Prostate gland (tissue), 2 donors: ENCODE results near the gene NUP160. TPM values are rescaled to one million over a fixed set of nuclear protein-coding genes. Genes with fewer than 3 reads are reported as not detected.

ENCODE experiments used
- DNase-seq: peaks from one replicate; pipeline ENCODE4 v3.0.0-alpha.2; 2019; ENCODE audit warnings: low spot score
- H3K27ac ChIP-seq, 2 donors: fragments of 200-600 bp; sonication (generic); 2 replicates each; pipeline ENCODE4 v1.5.1; 2017 to 2019
- H3K27me3 ChIP-seq: fragments of 200-600 bp; sonication (generic); replicated peaks from 2 replicates; pipeline ENCODE4 v1.5.1; 2019; ENCODE audit not compliant: insufficient read depth
- H3K36me3 ChIP-seq, 2 donors: fragments of 200-600 bp; sonication (generic); 1 replicate in 1 of 2; 2 replicates in 1 of 2; pipeline versions ENCODE4 v1.5.1 to v1.8.1; 2017 to 2019
- H3K4me1 ChIP-seq: fragments of 200-600 bp; sonication (generic); replicated peaks from 2 replicates; pipeline ENCODE4 v1.5.1; 2019
- H3K4me3 ChIP-seq, 2 donors: fragments of 200-600 bp; sonication (generic); 2 replicates each; pipeline ENCODE4 v1.5.1; 2017 to 2019
- H3K9me3 ChIP-seq: fragments of 200-600 bp; sonication (generic); 2 replicates; pipeline ENCODE4 v1.5.1; 2017
- POLR2A ChIP-seq: fragments of 450-650 bp; IDR thresholded peaks from one replicate; pipeline ENCODE4 v1.6.1; 2016; ENCODE audit warnings: antibody characterized with exemption, mild to moderate bottlenecking
- POLR2AphosphoS5 ChIP-seq: sonication (generic); formaldehyde crosslinking; IDR thresholded peaks from one replicate; pipeline ENCODE4 v1.6.1; 2017; ENCODE audit warnings: antibody characterized with exemption
- whole genome bisulfite sequencing: methylation state at CpG from one replicate; pipeline ENCODE4 v1.1.5; 2018; 5-methylcytosine and 5-hydroxymethylcytosine counted together
- intact Hi-C: fragments of 100-400 bp; cut with DNase I; formaldehyde crosslinking; loops from one replicate; pipeline ENCODE4 v1.14.2; 2022
- total RNA-seq, 2 donors: library from RNA; depleted of rRNA; stranded (reverse); fragments of >200 nt; gene quantifications; one replicate each; pipeline ENCODE4 v1.1.0, GENCODE V29; 2016
- TF ChIP-seq, protein P1 (sequence below), 4 experiments: fragments of 200-600 bp in 2 of 4; fragments of 450-650 bp in 2 of 4; sonication (generic) in 2 of 4; IDR thresholded peaks; 1 replicate in 3 of 4; 2 replicates in 1 of 4; pipeline ENCODE4 v1.5.1; 2016 to 2019; ENCODE audit warnings: antibody characterized with exemption in 4 of 4, mild to moderate bottlenecking in 2 of 4, moderate library complexity in 2 of 4

NUP160 gene
- total RNA-seq, 2 donors from 2014 or later: 17.9 to 43.2 TPM

DNA sequence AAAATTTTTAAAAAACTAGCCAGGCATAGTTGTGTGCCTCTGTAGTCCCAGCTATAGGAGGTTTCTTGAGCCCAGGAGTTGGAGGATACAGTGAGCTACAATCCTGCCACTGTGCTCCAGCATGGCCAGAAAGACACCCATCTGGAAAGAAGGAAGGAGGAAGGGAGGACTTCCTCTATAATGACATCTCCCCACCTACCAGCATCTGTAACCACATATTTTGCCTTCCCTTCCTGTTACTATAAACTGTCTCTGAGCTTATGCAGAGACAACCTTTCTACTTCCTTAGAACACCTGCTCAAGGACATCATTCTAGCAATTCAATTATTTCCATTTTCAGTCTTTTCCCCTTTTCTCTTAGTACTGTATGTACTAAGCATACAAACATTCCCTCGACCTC lies 2.2 kb upstream of the NUP160 start:
- H3K4me1 ChIP-seq: no peaks in the 10 kb centered on the region
- intact Hi-C loops: loop anchor here (10.0 kb wide), 1 partner anchor 476 kb away; the partner anchor contains the start of gene SPI1
- no peak overlapping the region for H3K27ac ChIP-seq
- H3K27me3 ChIP-seq: no peaks in the 10 kb centered on the region
- TF ChIP-seq POLR2A (no peak), POLR2AphosphoS5 (no peak)
- TF ChIP-seq, protein P1, sequence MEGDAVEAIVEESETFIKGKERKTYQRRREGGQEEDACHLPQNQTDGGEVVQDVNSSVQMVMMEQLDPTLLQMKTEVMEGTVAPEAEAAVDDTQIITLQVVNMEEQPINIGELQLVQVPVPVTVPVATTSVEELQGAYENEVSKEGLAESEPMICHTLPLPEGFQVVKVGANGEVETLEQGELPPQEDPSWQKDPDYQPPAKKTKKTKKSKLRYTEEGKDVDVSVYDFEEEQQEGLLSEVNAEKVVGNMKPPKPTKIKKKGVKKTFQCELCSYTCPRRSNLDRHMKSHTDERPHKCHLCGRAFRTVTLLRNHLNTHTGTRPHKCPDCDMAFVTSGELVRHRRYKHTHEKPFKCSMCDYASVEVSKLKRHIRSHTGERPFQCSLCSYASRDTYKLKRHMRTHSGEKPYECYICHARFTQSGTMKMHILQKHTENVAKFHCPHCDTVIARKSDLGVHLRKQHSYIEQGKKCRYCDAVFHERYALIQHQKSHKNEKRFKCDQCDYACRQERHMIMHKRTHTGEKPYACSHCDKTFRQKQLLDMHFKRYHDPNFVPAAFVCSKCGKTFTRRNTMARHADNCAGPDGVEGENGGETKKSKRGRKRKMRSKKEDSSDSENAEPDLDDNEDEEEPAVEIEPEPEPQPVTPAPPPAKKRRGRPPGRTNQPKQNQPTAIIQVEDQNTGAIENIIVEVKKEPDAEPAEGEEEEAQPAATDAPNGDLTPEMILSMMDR (IDR thresholded peaks at IDR 0.05): no peak
- 54% methylated on average over 1 of the region's 1 CpG for WGBS
- no peaks in the 10 kb centered on the region for H3K36me3 ChIP-seq
- H3K9me3 ChIP-seq: no peaks in the 10 kb centered on the region
- no peak for DNase-seq
- no peak overlapping the region for H3K4me3 ChIP-seq

DNA sequence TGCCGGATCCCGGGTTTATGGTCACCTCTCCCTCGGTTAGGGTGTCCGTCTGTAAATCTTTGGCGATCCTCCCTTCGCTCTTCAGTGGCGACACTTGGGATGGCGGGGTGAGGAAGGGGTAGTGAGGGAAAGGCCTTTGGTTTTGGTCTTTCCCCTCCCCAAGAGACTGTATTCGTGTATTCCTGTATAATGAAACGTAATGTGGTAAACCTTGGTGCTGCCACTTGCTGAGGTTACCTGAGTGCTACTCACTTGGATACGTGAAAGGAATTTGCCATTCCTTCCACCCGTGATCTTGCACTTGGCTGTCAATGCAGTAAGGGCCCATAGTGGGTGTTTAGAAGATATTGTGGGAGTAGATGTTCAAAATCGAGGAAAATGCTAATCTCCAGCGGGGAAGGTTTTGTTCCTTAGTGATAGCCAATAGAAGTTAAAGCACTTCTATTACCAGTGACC lies 578 bp upstream of the NUP160 start:
- H3K27me3 ChIP-seq: no peaks in the 10 kb centered on the region
- no peaks in the 10 kb centered on the region for H3K4me1 ChIP-seq
- H3K36me3 ChIP-seq: no peaks in the 10 kb centered on the region
- no peaks in the 10 kb centered on the region for H3K9me3 ChIP-seq
- peak overlapping the region; percentile 63 to 90 for H3K4me3 ChIP-seq
- DNase-seq: no peak
- H3K27ac ChIP-seq: peak overlapping the region; percentile 94 to 98
- intact Hi-C loops: loop anchor here (2.0 kb wide), 2 partner anchors 82 to 206 kb away; partner anchors contain the start of genes FNBP4 and MTCH2
- no peak for TF ChIP-seq POLR2A
- TF ChIP-seq, protein P1 (IDR thresholded peaks at IDR 0.05): peak in 1 of 4 experiments; percentile 2
- WGBS: 3% methylated on average over 14 of the region's 14 CpGs

DNA sequence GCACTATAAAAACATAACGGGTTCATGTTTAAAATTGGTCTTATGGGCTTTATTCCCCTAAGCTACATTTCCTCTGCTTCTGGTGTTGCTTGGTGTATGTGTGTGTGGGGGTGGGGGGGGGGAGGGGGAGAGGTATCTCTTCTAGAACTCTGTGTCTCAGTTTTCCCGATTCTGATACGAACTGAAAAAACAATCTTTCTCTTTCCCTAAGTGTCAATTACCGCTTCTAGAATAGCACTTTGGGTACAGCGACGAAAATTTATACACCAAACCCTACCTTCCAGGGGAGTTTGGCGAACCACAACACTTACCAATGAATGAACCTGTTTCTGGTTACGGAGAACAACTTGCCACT lies 636 bp downstream of the NUP160 start:
- DNase-seq: no peak
- H3K36me3 ChIP-seq: no peaks in the 10 kb centered on the region
- 2% methylated on average over 8 of the region's 8 CpGs for WGBS
- no peaks in the 10 kb centered on the region for H3K27me3 ChIP-seq
- intact Hi-C loops: no loop called here
- no peak for TF ChIP-seq POLR2A
- TF ChIP-seq, protein P1 (IDR thresholded peaks at IDR 0.05): no peak
- TF ChIP-seq POLR2AphosphoS5: no peak
- peak overlapping the region; percentile 63 to 90 for H3K4me3 ChIP-seq
- H3K4me1 ChIP-seq: no peaks in the 10 kb centered on the region
- H3K9me3 ChIP-seq: no peaks in the 10 kb centered on the region
- H3K27ac ChIP-seq: peak overlapping the region; percentile 94 to 98

DNA sequence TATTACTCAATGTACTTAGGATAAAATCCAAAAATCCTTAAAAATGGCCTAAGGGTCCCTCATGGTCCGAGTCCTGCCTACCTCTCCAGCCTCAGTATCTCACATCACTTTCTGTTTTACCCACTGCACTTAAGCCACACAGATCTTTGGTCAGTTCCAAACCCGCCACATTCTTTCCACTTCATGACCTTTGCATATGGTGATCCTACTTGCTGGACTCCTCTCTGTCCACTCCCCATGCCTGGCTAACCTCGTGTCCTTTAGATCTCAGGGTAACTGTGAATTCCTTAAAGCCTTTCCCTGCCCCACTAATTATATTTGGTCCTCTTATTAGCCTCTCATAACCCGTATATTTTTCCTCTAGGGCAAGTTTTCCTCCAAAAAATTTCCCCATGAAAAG lies 1.2 kb downstream of the NUP160 start:
- H3K4me1 ChIP-seq: no peaks in the 10 kb centered on the region
- H3K9me3 ChIP-seq: no peaks in the 10 kb centered on the region
- 64% methylated on average over 4 of the region's 4 CpGs for WGBS
- no peaks in the 10 kb centered on the region for H3K36me3 ChIP-seq
- H3K27ac ChIP-seq: peak overlapping the region in 1 of 2 donors; percentile 94
- TF ChIP-seq, protein P1 (IDR thresholded peaks at IDR 0.05): no peak
- TF ChIP-seq POLR2A: no peak
- TF ChIP-seq POLR2AphosphoS5: no peak
- peak overlapping the region in 1 of 2 donors; percentile 90 for H3K4me3 ChIP-seq
- H3K27me3 ChIP-seq: no peaks in the 10 kb centered on the region
- DNase-seq: no peak
- intact Hi-C loops: no loop called here

DNA sequence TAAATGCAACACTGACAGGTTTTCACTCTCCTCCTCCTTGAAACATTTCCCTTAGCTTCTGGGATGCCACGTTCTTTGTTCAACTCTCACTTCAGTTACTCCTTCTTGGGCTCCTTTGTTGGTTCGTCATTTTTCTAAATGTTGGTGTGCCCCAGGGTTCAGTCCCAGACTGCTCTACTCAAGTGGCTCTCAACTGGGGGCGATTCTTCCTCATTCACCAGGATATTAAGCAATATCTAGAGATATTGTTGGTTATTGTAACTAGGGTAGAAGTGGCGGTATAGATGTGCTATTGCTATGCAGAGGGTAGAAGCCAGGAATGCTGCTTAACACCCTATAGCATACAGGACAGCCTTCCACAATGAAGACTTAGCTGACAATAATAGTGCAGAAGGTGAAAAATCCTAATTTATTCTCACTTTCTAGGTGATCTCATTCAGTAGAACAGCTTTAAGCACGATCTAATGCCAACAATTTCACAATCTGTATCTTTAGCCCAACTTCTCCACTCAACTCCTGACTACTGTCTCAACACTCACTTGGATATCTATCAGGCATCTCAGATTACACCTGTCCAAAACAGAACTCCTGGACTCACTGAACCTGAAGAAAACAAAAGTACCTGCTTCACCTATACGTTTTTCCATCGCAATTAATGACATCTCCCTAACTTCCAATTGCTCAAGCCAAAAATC lies 4.6 kb downstream of the NUP160 start:
- TF ChIP-seq POLR2A (no peak), POLR2AphosphoS5 (no peak)
- TF ChIP-seq, protein P1 (IDR thresholded peaks at IDR 0.05): no peak
- Histone ChIP-seq H3K27ac (no peak overlapping the region), H3K36me3 (no peaks in the 10 kb centered on the region), H3K9me3 (no peaks in the 10 kb centered on the region), H3K4me1 (no peaks in the 10 kb centered on the region), H3K27me3 (no peaks in the 10 kb centered on the region), H3K4me3 (no peak overlapping the region)
- intact Hi-C loops: no loop called here
- DNase-seq: no peak
- 70% methylated on average over 7 of the region's 7 CpGs for WGBS
